K562 (cell line): Measurements from ENCODE around the gene RRH. TPM values are rescaled to one million over a fixed set of nuclear protein-coding genes. Genes with fewer than 3 reads are reported as not detected.

Source experiments
- ATF1 ChIP-seq, 2 experiments: fragments of 450-650 bp in 1 of 2; IDR thresholded peaks; 2 replicates each; pipeline ENCODE4 v1.6.1; 2016; ENCODE audit warnings: missing compliant biosample characterization in 1 of 2, missing genetic modification characterization in 1 of 2
- ATF7 ChIP-seq: fragments of 450-650 bp; IDR thresholded peaks from 2 replicates; pipeline ENCODE4 v1.7.1; 2014; ENCODE audit warnings: mild to moderate bottlenecking, moderate library complexity
- CEBPB ChIP-seq: fragments of 450-650 bp; IDR thresholded peaks from 2 replicates; pipeline ENCODE4 v1.6.1; 2016; ENCODE audit warnings: missing genetic modification characterization, missing compliant biosample characterization
- FUS ChIP-seq: fragments of 200-400 bp; formaldehyde crosslinking; optimal IDR thresholded peaks from 2 replicates; pipeline ENCODE3; 2017; ENCODE audit warnings: low read depth, low read length
- LEF1 ChIP-seq: fragments of 450-650 bp; IDR thresholded peaks from 2 replicates; pipeline ENCODE4 v1.6.1; 2016; ENCODE audit warnings: mild to moderate bottlenecking
- MEIS2 ChIP-seq: fragments of 450-650 bp; IDR thresholded peaks from 2 replicates; pipeline ENCODE4 v1.6.1; 2014; ENCODE audit warnings: mild to moderate bottlenecking; ENCODE audit not compliant: partially characterized antibody
- SIRT6 ChIP-seq: IDR thresholded peaks from one replicate; pipeline ENCODE4 v1.6.1; 2012; ENCODE audit warnings: low read depth, mild to moderate bottlenecking, control low read depth, inconsistent platforms, low read length, moderate library complexity
- SMAD1 ChIP-seq: fragments of 150-350 bp; IDR thresholded peaks from 2 replicates; pipeline ENCODE4 v1.6.1; 2014; ENCODE audit warnings: low read length, low read depth; ENCODE audit not compliant: partially characterized antibody
- ZNF316 ChIP-seq: fragments of 450-650 bp; IDR thresholded peaks from 2 replicates; pipeline ENCODE4 v1.6.1; 2016
- polyA plus RNA-seq, 8 experiments: library from polyadenylated mRNA; depleted of rRNA in 4 of 8; stranded (reverse) in 5 of 8; unstranded in 3 of 8; fragments of >200 nt; fragmentation: Nextera tagmentation in 2 of 8; fragmentation: Illumina TruSeq in 1 of 8; extraction: Ambion mirVana in 2 of 8; extraction: Trizol in 1 of 8; gene quantifications; 2 replicates each; pipeline versions ENCODE4 v1.2.1 to v1.2.3, GENCODE V29; 2011 to 2014; ENCODE audit warnings: inconsistent platforms in 1 of 8, missing spikeins in 1 of 8
- total RNA-seq, 7 experiments: library from RNA; depleted of rRNA in 6 of 7; stranded (reverse); fragments of >200 nt in 6 of 7; fragmentation: Illumina TruSeq in 2 of 7; extraction: Trizol in 2 of 7; gene quantifications; 2 replicates each; pipeline versions ENCODE4 v1.2.1 to v1.2.3, GENCODE V29; 2011 to 2021; ENCODE audit warnings: low replicate concordance in 1 of 7
- TF ChIP-seq, protein P1 (sequence below), 2 experiments: IDR thresholded peaks in 1 of 2; conservative IDR thresholded peaks in 1 of 2; 2 replicates each; pipeline ENCODE4 v1.6.1; 2016; ENCODE audit warnings: low read depth in 2 of 2, mild to moderate bottlenecking in 1 of 2, missing compliant biosample characterization in 1 of 2, missing genetic modification characterization in 1 of 2, moderate library complexity in 1 of 2
- TF ChIP-seq, protein P2 (sequence below), 2 experiments: fragments of 450-650 bp in 1 of 2; sonication (generic) in 1 of 2; formaldehyde crosslinking in 1 of 2; IDR thresholded peaks in 1 of 2; conservative IDR thresholded peaks in 1 of 2; 2 replicates each; pipeline versions ENCODE4 v1.6.1 to v1.8.1; 2016 to 2023; ENCODE audit warnings: mild to moderate bottlenecking in 2 of 2, moderate library complexity in 2 of 2, inconsistent platforms in 1 of 2, missing genetic modification reagents in 1 of 2
- TF ChIP-seq, protein P3 (sequence below): fragments of 200-800 bp; sonication (Bioruptor generic); IDR thresholded peaks from 2 replicates; pipeline ENCODE4 v1.6.1; 2017; ENCODE audit warnings: missing genetic modification characterization, missing compliant biosample characterization
- TF ChIP-seq, protein P4 (sequence below): fragments of 450-650 bp; IDR thresholded peaks from 2 replicates; pipeline ENCODE4 v1.6.1; 2016

RRH gene
- total and polyA plus RNA-seq, 9 of the 15 experiments (the other 6 are each of a cell fraction or from before 2014, with no cell fraction given) = 0.04 to 0.31 (median 0.12) TPM; not detected in 3

GRCh38 chr4:109811707-109812106 lies 16.1 kb upstream of the RRH start (continued):
- TF ChIP-seq, protein P1, sequence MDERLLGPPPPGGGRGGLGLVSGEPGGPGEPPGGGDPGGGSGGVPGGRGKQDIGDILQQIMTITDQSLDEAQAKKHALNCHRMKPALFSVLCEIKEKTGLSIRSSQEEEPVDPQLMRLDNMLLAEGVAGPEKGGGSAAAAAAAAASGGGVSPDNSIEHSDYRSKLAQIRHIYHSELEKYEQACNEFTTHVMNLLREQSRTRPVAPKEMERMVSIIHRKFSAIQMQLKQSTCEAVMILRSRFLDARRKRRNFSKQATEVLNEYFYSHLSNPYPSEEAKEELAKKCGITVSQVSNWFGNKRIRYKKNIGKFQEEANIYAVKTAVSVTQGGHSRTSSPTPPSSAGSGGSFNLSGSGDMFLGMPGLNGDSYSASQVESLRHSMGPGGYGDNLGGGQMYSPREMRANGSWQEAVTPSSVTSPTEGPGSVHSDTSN (CRISPR knock-in tag; IDR thresholded peaks at IDR 0.05; ENCODE audit: low read depth) = no peak; the same call in 1 of the 2 replicates
- TF ChIP-seq, protein P1 (tag; conservative IDR thresholded peaks at IDR 0.05; ENCODE audit: low read depth) = peak; percentile 98
- TF ChIP-seq SIRT6 = no peak
- TF ChIP-seq, protein P2, sequence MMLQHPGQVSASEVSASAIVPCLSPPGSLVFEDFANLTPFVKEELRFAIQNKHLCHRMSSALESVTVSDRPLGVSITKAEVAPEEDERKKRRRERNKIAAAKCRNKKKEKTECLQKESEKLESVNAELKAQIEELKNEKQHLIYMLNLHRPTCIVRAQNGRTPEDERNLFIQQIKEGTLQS (IDR thresholded peaks at IDR 0.05) = peak; percentile 60
- TF ChIP-seq, protein P2 (CRISPR knock-in tag; conservative IDR thresholded peaks at IDR 0.05) = no peak
- TF ChIP-seq, protein P3, sequence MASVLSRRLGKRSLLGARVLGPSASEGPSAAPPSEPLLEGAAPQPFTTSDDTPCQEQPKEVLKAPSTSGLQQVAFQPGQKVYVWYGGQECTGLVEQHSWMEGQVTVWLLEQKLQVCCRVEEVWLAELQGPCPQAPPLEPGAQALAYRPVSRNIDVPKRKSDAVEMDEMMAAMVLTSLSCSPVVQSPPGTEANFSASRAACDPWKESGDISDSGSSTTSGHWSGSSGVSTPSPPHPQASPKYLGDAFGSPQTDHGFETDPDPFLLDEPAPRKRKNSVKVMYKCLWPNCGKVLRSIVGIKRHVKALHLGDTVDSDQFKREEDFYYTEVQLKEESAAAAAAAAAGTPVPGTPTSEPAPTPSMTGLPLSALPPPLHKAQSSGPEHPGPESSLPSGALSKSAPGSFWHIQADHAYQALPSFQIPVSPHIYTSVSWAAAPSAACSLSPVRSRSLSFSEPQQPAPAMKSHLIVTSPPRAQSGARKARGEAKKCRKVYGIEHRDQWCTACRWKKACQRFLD = peak; percentile 32; the same call in 1 of the 2 replicates
- TF ChIP-seq CEBPB = peak; percentile 38; the same call in 1 of the 2 replicates
- TF ChIP-seq ATF7 = peak; percentile 72; the same call in 1 of the 2 replicates
- TF ChIP-seq FUS = no peak
- no peak for TF ChIP-seq SMAD1
- TF ChIP-seq ZNF316 = peak; percentile 89
- TF ChIP-seq, protein P4, sequence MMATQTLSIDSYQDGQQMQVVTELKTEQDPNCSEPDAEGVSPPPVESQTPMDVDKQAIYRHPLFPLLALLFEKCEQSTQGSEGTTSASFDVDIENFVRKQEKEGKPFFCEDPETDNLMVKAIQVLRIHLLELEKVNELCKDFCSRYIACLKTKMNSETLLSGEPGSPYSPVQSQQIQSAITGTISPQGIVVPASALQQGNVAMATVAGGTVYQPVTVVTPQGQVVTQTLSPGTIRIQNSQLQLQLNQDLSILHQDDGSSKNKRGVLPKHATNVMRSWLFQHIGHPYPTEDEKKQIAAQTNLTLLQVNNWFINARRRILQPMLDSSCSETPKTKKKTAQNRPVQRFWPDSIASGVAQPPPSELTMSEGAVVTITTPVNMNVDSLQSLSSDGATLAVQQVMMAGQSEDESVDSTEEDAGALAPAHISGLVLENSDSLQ = peak; percentile 88
- no peak for TF ChIP-seq ATF1 (CRISPR knock-in tag; IDR thresholded peaks at IDR 0.05)
- peak; percentile 30; the same call in 1 of the 2 replicates for TF ChIP-seq ATF1 (tag; IDR thresholded peaks at IDR 0.05)
- TF ChIP-seq LEF1 = peak; percentile 47; the same call in 1 of the 2 replicates
- TF ChIP-seq MEIS2 = peak; percentile 99
